CD14-positive monocyte (primary cell): Measurements from ENCODE around the gene SLC24A4. TPM values are rescaled to one million over a fixed set of nuclear protein-coding genes. Genes with fewer than 3 reads are reported as not detected.

ENCODE experiments used
- DNase-seq, 3 donors: peaks; one replicate each; pipeline ENCODE4 v3.0.0-alpha.2; 2011 to 2022
- H2AFZ ChIP-seq: 2 replicates; pipeline ENCODE4 v1.6.0; 2012; ENCODE audit warnings: mild to moderate bottlenecking, low read depth, low read length, inconsistent platforms; ENCODE audit not compliant: insufficient read depth, poor library complexity, severe bottlenecking
- H3K27ac ChIP-seq, 2 donors: 1 replicate in 1 of 2; 2 replicates in 1 of 2; pipeline ENCODE4 v1.5.1; 2012 to 2013; ENCODE audit warnings: low read length in 2 of 2, control low read depth in 1 of 2, inconsistent platforms in 1 of 2, low read depth in 1 of 2, mild to moderate bottlenecking in 1 of 2
- H3K27me3 ChIP-seq, 2 donors: one replicate each; pipeline versions ENCODE4 v1.6.0 to v1.6.1; 2011 to 2013; ENCODE audit warnings: low read length in 2 of 2; ENCODE audit not compliant: control insufficient read depth in 2 of 2, insufficient read depth in 2 of 2
- H3K36me3 ChIP-seq, 2 donors: replicated peaks in 1 of 2; 1 replicate in 1 of 2; 2 replicates in 1 of 2; pipeline versions ENCODE4 v1.5.1 to v1.6.1; 2012 to 2013; ENCODE audit warnings: low read length in 2 of 2, control low read depth in 1 of 2, inconsistent platforms in 1 of 2, mild to moderate bottlenecking in 1 of 2; ENCODE audit not compliant: insufficient read depth in 2 of 2, control insufficient read depth in 1 of 2
- H3K4me1 ChIP-seq, 2 donors: 1 replicate in 1 of 2; 2 replicates in 1 of 2; pipeline versions ENCODE4 v1.5.1 to v1.6.1; 2012 to 2013; ENCODE audit warnings: low read length in 2 of 2, control low read depth in 1 of 2, inconsistent platforms in 1 of 2, mild to moderate bottlenecking in 1 of 2, moderate library complexity in 1 of 2; ENCODE audit not compliant: insufficient read depth in 2 of 2, control insufficient read depth in 1 of 2
- H3K4me2 ChIP-seq: replicated peaks from 2 replicates; pipeline ENCODE3; 2012; ENCODE audit warnings: low read length, moderate library complexity, mild to moderate bottlenecking; ENCODE audit not compliant: poor library complexity, severe bottlenecking; ENCODE audit errors: extremely low read depth
- H3K4me3 ChIP-seq, 3 experiments: fragments of 200-600 bp in 1 of 3; sonication (generic) in 1 of 3; replicated peaks in 1 of 3; 1 replicate in 2 of 3; 2 replicates in 1 of 3; pipeline ENCODE4 v1.5.1; 2011 to 2013; ENCODE audit warnings: low read length in 3 of 3, mild to moderate bottlenecking in 3 of 3, control low read depth in 2 of 3, low read depth in 2 of 3, inconsistent platforms in 1 of 3, moderate library complexity in 1 of 3
- H3K79me2 ChIP-seq: 2 replicates; pipeline ENCODE4 v1.6.0; 2012; ENCODE audit warnings: mild to moderate bottlenecking, control low read depth, inconsistent platforms, low read length, moderate library complexity; ENCODE audit not compliant: insufficient read depth
- H3K9ac ChIP-seq: 2 replicates; pipeline ENCODE4 v1.6.0; 2017; ENCODE audit warnings: low read length, mild to moderate bottlenecking; ENCODE audit not compliant: insufficient read depth, poor library complexity, severe bottlenecking
- H3K9me3 ChIP-seq, 2 donors: replicated peaks in 1 of 2; 1 replicate in 1 of 2; 2 replicates in 1 of 2; pipeline versions ENCODE4 v1.5.1 to v1.6.1; 2012 to 2013; ENCODE audit warnings: low read length in 2 of 2, control low read depth in 1 of 2; ENCODE audit not compliant: control insufficient read depth in 1 of 2, insufficient read depth in 1 of 2
- H4K20me1 ChIP-seq: 2 replicates; pipeline ENCODE4 v1.6.0; 2012; ENCODE audit warnings: mild to moderate bottlenecking, low read length, control low read depth, moderate library complexity; ENCODE audit not compliant: insufficient read depth
- H3K27ac Mint-ChIP-seq, 7 donors: one replicate each; pipeline ENCODE4 v1.8.0; 2020; ENCODE audit warnings: mild to moderate bottlenecking in 7 of 7, mixed read lengths in 7 of 7, moderate library complexity in 6 of 7, inconsistent platforms in 2 of 7
- H3K27me3 Mint-ChIP-seq, 3 donors: one replicate each; pipeline ENCODE4 v1.8.0; 2021 to 2022; ENCODE audit warnings: low read depth in 3 of 3, mild to moderate bottlenecking in 3 of 3, mixed read lengths in 3 of 3, moderate library complexity in 3 of 3, inconsistent platforms in 1 of 3
- H3K36me3 Mint-ChIP-seq, 2 donors: one replicate each; pipeline ENCODE4 v1.8.0; 2020; ENCODE audit warnings: mixed read lengths in 2 of 2, inconsistent platforms in 1 of 2, mild to moderate bottlenecking in 1 of 2
- H3K4me1 Mint-ChIP-seq: one replicate; pipeline ENCODE4 v1.8.0; 2020; ENCODE audit warnings: mild to moderate bottlenecking, mixed read lengths
- H3K4me3 Mint-ChIP-seq, 2 donors: one replicate each; pipeline ENCODE4 v1.8.0; 2020; ENCODE audit warnings: mild to moderate bottlenecking in 2 of 2, mixed read lengths in 2 of 2, moderate library complexity in 1 of 2
- H3K9me3 Mint-ChIP-seq, 7 donors: one replicate each; pipeline ENCODE4 v1.8.0; 2020 to 2022; ENCODE audit warnings: mixed read lengths in 7 of 7, mild to moderate bottlenecking in 6 of 7, moderate library complexity in 6 of 7, inconsistent platforms in 2 of 7
- CTCF ChIP-seq: fragments of 200-600 bp; IDR thresholded peaks from one replicate; pipeline ENCODE4 v1.8.0; 2022; ENCODE audit warnings: antibody characterized with exemption, mild to moderate bottlenecking
- WGBS: methylation state at CpG from one replicate; pipeline ENCODE4 v1.1.5; 2013; ENCODE audit warnings: missing lambda C conversion rate; ENCODE audit not compliant: insufficient coverage; 5-methylcytosine and 5-hydroxymethylcytosine counted together
- intact Hi-C, 2 donors: fragments of 100-400 bp; cut with micrococcal nuclease; formaldehyde crosslinking; loops; one replicate each; pipeline versions ENCODE4 v1.15.0 to v1.15.1; 2023
- polyA plus RNA-seq, 3 donors: library from polyadenylated mRNA; depleted of rRNA in 1 of 3; unstranded in 2 of 3; stranded (reverse) in 1 of 3; fragments of 300-500 nt in 2 of 3; fragments of >200 nt in 1 of 3; fragmentation: Illumina TruSeq in 2 of 3; gene quantifications; 1 replicate in 2 of 3; 2 replicates in 1 of 3; pipeline ENCODE4 v1.2.3, GENCODE V29; 2012 to 2021

The SLC24A4 gene
- polyA plus RNA-seq, 3 donors, result 20.0 to 41.9 (median 26.5) TPM

GRCh38 chr14:92372230-92372629, 49.3 kb downstream of the SLC24A4 start:
- H3K4me1 Mint-ChIP-seq, result peaks cover 14% of the 10 kb centered on the region

GRCh38 chr14:92373336-92373735, 50.4 kb downstream of the SLC24A4 start:
- no peak for TF ChIP-seq CTCF
- Mint-ChIP-seq H3K9me3 (peaks cover 1 to 8% (median 3%) of the 10 kb centered on the region in 7 donors), H3K36me3 (peaks cover 37 to 46% of the 10 kb centered on the region in 2 donors), H3K4me1 (peaks cover 9% of the 10 kb centered on the region), H3K27me3 (peaks cover 2 to 13% (median 3%) of the 10 kb centered on the region in 3 donors), H3K27ac (no peak overlapping the region), H3K4me3 (no peak overlapping the region)
- Histone ChIP-seq H3K9me3 (peaks cover 0 to 2% of the 10 kb centered on the region in 2 donors), H3K4me3 (no peak overlapping the region), H4K20me1 (no peaks in the 10 kb centered on the region), H3K27me3 (no peaks in the 10 kb centered on the region), H3K4me2 (no peak overlapping the region), H3K79me2 (no peaks in the 10 kb centered on the region), H3K27ac (no peak overlapping the region), H2AFZ (no peak overlapping the region), H3K36me3 (no peaks in the 10 kb centered on the region), H3K9ac (no peak overlapping the region), H3K4me1 (peaks cover under 1 to 4% of the 10 kb centered on the region in 2 donors)
- 100% methylated on average over 1 of the region's 7 CpGs for WGBS
- intact Hi-C loops, result no loop called here
- DNase-seq, result no peak

More at GRCh38 chr14:92372230-92372629, 49.3 kb downstream of the SLC24A4 start:
- Histone ChIP-seq H3K9me3 (peaks cover 0 to 2% of the 10 kb centered on the region in 2 donors), H3K27ac (no peak overlapping the region), H3K4me3 (no peak overlapping the region), H3K27me3 (no peaks in the 10 kb centered on the region), H3K36me3 (no peaks in the 10 kb centered on the region), H2AFZ (no peak overlapping the region), H4K20me1 (no peaks in the 10 kb centered on the region), H3K4me1 (peaks cover 2 to 5% of the 10 kb centered on the region in 2 donors), H3K4me2 (no peak overlapping the region), H3K9ac (no peak overlapping the region), H3K79me2 (no peaks in the 10 kb centered on the region)
- peaks cover 0 to 8% (median 3%) of the 10 kb centered on the region in 3 donors for H3K27me3 Mint-ChIP-seq
- peaks cover 1 to 8% (median 3%) of the 10 kb centered on the region in 7 donors for H3K9me3 Mint-ChIP-seq
- no peak for TF ChIP-seq CTCF
- H3K36me3 Mint-ChIP-seq, result peaks cover 40 to 51% of the 10 kb centered on the region in 2 donors
- intact Hi-C loops, result no loop called here
- no peak overlapping the region for H3K4me3 Mint-ChIP-seq
- 100% methylated on average over 1 of the region's 2 CpGs for WGBS
- DNase-seq, result no peak
- peak overlapping the region in 1 of 7 donors; percentile 7 for H3K27ac Mint-ChIP-seq
